ENCODE measurements around the gene DNAJC5. TPM values are rescaled to one million over a fixed set of nuclear protein-coding genes. Genes with fewer than 3 reads are reported as not detected.

DNAJC5 gene
- total and polyA plus RNA-seq, 2 experiments from 2014 or later, result 9.4 to 37.7 TPM

DNA sequence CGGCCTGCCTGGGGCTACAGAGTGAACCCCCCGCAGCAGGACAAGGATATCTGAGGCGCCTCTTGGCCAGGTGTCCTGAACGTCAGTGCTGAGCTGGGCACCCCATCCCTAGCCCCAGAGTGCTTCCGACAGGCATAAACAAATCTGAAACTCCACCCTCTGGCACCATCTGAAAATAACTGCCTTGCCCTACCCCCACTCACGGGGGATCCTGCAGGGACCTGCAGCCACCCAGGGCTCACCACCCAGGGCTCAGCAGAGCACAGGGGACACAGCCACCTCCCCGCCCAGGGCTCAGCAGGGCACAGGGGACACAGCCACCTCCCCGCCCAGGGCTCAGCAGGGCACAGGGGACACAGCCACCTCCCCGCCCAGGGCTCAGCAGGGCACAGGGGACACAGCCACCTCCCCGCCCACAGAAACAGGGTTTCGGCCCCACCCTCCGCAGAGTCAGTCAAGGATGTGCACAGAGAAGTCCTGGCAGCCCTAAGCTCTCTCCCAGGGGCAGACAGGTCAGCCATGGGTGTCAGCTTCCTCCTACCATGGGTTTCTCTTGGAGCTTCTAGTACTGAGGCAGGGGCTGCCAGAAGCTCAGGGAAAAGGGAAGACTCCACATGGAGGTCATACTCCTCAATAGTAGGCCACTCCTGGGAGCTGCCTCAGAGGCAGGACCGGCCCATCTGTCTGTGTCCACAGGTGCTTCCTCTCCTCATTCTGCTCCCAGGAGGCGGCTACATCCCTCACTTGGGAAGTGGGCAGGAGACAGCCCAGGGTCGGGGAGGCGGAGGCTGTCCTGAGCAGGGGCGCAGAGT lies 56.7 kb downstream of the DNAJC5 start:
- Histone ChIP-seq H3K4me1 (ENCODE audit: low read depth) (peaks cover 42% of the 10 kb centered on the region), H3K9me3 (ENCODE audit: low read depth) (no peaks in the 10 kb centered on the region), H3K27ac (peak overlapping the region; percentile 84), H3K4me3 (no peak overlapping the region), H3K27me3 (no peaks in the 10 kb centered on the region), H3K36me3 (no peaks in the 10 kb centered on the region)
- TF ChIP-seq, protein P1, sequence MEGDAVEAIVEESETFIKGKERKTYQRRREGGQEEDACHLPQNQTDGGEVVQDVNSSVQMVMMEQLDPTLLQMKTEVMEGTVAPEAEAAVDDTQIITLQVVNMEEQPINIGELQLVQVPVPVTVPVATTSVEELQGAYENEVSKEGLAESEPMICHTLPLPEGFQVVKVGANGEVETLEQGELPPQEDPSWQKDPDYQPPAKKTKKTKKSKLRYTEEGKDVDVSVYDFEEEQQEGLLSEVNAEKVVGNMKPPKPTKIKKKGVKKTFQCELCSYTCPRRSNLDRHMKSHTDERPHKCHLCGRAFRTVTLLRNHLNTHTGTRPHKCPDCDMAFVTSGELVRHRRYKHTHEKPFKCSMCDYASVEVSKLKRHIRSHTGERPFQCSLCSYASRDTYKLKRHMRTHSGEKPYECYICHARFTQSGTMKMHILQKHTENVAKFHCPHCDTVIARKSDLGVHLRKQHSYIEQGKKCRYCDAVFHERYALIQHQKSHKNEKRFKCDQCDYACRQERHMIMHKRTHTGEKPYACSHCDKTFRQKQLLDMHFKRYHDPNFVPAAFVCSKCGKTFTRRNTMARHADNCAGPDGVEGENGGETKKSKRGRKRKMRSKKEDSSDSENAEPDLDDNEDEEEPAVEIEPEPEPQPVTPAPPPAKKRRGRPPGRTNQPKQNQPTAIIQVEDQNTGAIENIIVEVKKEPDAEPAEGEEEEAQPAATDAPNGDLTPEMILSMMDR (IDR thresholded peaks at IDR 0.05; ENCODE audit: low read depth, low read length), result no peak
- DNase-seq (ENCODE audit: low read depth in 1 of 2, low spot score in 1 of 2), result no peak

DNA sequence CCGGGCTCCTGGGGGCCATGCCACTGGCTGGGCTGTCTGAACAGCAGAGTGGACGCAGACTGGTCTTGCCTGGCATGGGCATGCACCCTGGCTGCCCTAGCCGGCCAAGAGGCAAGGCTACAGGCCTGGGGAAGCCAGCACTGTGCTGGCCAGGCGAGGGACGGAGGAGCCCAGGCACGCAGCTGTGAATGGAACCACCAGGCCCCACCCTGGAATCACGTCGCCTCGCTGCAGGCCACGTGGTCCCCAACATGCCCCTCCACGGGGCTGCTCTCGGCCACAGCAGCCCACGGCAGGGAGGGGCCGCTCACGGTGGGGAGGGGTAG lies 57.2 kb downstream of the DNAJC5 start:
- H3K27me3 ChIP-seq, result no peaks in the 10 kb centered on the region
- no peaks in the 10 kb centered on the region for H3K9me3 ChIP-seq (ENCODE audit: low read depth)
- peaks cover 42% of the 10 kb centered on the region for H3K4me1 ChIP-seq (ENCODE audit: low read depth)
- DNase-seq (ENCODE audit: low read depth in 1 of 2, low spot score in 1 of 2), result no peak
- H3K27ac ChIP-seq, result peak overlapping the region; percentile 84
- no peak overlapping the region for H3K4me3 ChIP-seq
- TF ChIP-seq, protein P1 (IDR thresholded peaks at IDR 0.05; ENCODE audit: low read depth, low read length), result no peak
- no peaks in the 10 kb centered on the region for H3K36me3 ChIP-seq

DNA sequence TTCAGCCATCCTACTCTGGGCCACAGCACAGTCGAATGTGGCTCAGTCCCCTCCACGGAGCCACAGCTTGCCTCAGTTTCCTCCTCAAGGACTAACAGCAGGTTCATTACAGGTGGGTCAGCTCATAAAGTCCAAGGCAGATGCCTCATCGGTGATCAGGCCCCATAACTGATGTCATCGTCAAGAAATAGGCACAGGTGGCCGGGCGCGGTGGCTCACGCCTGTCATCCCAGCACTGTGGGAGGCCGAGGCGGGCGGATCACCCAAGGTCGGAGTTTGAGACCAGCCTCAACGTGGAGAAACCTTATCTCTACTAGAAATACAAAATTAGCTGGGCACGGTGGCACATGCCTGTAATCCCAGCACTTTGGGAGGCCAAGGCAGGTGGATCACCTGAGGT lies 57.8 kb downstream of the DNAJC5 start:
- H3K27ac ChIP-seq, result no peak overlapping the region
- H3K36me3 ChIP-seq, result no peaks in the 10 kb centered on the region
- TF ChIP-seq, protein P1 (IDR thresholded peaks at IDR 0.05; ENCODE audit: low read depth, low read length), result no peak
- no peak for DNase-seq (ENCODE audit: low read depth in 1 of 2, low spot score in 1 of 2)
- H3K27me3 ChIP-seq, result no peaks in the 10 kb centered on the region
- H3K4me3 ChIP-seq, result no peak overlapping the region
- H3K9me3 ChIP-seq (ENCODE audit: low read depth), result no peaks in the 10 kb centered on the region
- H3K4me1 ChIP-seq (ENCODE audit: low read depth), result peaks cover 42% of the 10 kb centered on the region

DNA sequence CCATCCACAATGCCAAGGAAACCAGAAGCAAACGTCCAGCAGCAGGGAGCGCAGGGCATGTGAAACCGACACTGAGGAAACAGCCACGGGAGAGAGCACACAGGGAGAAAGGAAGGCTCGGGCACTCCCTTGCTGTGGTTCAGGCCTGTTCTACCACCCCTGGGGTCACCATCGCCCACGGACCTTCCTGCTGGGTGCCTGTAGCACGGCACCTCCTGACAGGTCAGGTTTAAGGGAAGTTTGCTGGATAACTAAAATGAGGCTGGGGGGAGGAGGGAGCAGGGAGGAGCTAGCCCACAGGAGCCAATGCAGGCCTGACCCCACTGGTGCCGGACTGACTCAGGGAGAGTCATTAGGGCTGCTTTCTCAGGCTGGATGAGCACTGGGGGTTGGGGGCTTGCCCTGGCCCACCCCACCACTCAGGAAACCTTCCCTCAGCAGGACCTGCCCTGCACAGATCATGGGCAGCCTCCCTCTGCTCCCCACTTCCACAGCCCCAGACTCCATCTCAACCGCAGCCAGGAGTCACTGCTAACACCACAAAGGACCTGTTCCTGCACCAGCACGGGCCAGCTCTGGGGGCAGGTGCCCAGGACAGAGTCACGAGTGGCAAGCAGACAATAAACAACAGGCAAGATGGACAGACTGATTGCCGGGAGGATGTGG lies 59.0 kb downstream of the DNAJC5 start:
- peak overlapping the region; percentile 96 for H3K27ac ChIP-seq
- TF ChIP-seq, protein P1 (IDR thresholded peaks at IDR 0.05; ENCODE audit: low read depth, low read length), result no peak
- no peak for DNase-seq (ENCODE audit: low read depth in 1 of 2, low spot score in 1 of 2)
- H3K27me3 ChIP-seq, result no peaks in the 10 kb centered on the region
- no peak overlapping the region for H3K4me3 ChIP-seq
- no peaks in the 10 kb centered on the region for H3K9me3 ChIP-seq (ENCODE audit: low read depth)
- H3K4me1 ChIP-seq (ENCODE audit: low read depth), result peaks cover 42% of the 10 kb centered on the region
- peaks cover 4% of the 10 kb centered on the region for H3K36me3 ChIP-seq

DNA sequence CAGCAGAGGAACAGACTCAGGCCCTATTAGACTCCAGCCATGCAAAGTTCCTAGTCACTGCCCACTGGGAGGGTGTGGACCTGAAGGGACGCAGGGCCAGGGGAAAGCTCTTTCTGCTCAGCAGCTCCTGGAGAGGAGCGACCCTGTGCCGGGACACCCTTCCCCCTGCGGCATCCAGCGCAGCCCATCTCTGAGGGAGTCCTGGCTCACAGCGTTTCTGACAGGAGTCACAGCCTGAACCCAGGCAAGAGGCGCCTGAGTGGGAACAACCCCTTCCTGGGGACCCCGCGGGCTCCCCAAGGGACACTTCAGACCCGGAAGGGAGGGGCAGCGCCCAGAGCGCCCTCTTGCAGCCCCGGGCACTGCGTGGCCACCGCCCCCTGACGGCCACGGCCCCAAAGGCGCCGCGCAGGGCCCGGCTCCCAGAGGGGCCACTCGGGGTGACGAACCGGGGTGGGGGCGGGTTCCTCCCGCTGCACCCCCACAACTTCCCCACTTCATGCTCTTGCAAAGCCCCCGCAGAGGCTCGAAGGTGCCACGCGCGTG lies 60.4 kb downstream of the DNAJC5 start:
- no peaks in the 10 kb centered on the region for H3K9me3 ChIP-seq (ENCODE audit: low read depth)
- peaks cover 9% of the 10 kb centered on the region for H3K36me3 ChIP-seq
- peak; percentile 22 to 52 for DNase-seq (ENCODE audit: low read depth in 1 of 2, low spot score in 1 of 2)
- peak overlapping the region; percentile 98 for H3K4me3 ChIP-seq
- H3K4me1 ChIP-seq (ENCODE audit: low read depth), result peaks cover 29% of the 10 kb centered on the region
- H3K27ac ChIP-seq, result peak overlapping the region; percentile 96
- TF ChIP-seq, protein P1 (IDR thresholded peaks at IDR 0.05; ENCODE audit: low read depth, low read length), result peak; percentile 50
- no peaks in the 10 kb centered on the region for H3K27me3 ChIP-seq

Data from cardiac muscle cell (in vitro differentiated cells and primary cell).